GM12878 (cell line): Measurements from ENCODE around the gene RB1. TPM values are rescaled to one million over a fixed set of nuclear protein-coding genes. Genes with fewer than 3 reads are reported as not detected.

Source experiments
- ATAC-seq: fragments of 200-7000 bp; cut with Tn5 transposase; 3 replicates; pipeline ENCODE4 v1.9.1; 2020; ENCODE audit warnings: mild to moderate bottlenecking, moderate library complexity
- BruUV-seq: library from RNA; stranded (reverse); fragments of 400-500 nt; replicated peaks from 2 replicates; lab custom pipeline; 2021; lab: Mats Ljungman, UMichigan
- CTCF ChIA-PET: fragments of 300-600 bp; sonication (Branson Sonifier 250); formaldehyde crosslinking; extraction: SDS; loops from one replicate; lab custom pipeline; 2021; ENCODE audit warnings: inconsistent platforms; lab: Yijun Ruan, JAX
- POLR2A ChIA-PET: fragments of 350-600 bp; formaldehyde crosslinking; extraction: SDS; loops from one replicate; lab custom pipeline; 2021; ENCODE audit warnings: inconsistent platforms; lab: Charles Lee
- RAD21 ChIA-PET: fragments of 300-600 bp; sonication (Branson Sonifier 250); formaldehyde crosslinking; loops from one replicate; lab custom pipeline; 2023; ENCODE audit warnings: antibody characterized with exemption; ENCODE audit not compliant: unreplicated experiment; lab: Charles Lee
- SMC1A ChIA-PET: fragments of 300-600 bp; sonication (Branson Sonifier 250); formaldehyde crosslinking; loops from one replicate; lab custom pipeline; 2023; ENCODE audit not compliant: unreplicated experiment, uncharacterized antibody; lab: Charles Lee
- DNase-seq: peaks from one replicate; pipeline ENCODE4 v3.0.0-alpha.2; 2011; ENCODE audit warnings: low read depth, low spot score
- FAIRE-seq: peaks from 3 replicates; lab custom pipeline; 2011; peaks lifted over from hg19 to GRCh38; lab: Jason Lieb, UNC
- H2AFZ ChIP-seq: 2 replicates; pipeline ENCODE4 v1.6.0; 2011; ENCODE audit warnings: low read depth, low read length, control low read depth; ENCODE audit not compliant: control insufficient read depth
- H3K27ac ChIP-seq: 2 replicates; pipeline ENCODE4 v1.5.1; 2011; ENCODE audit warnings: control low read depth; ENCODE audit not compliant: control insufficient read depth, insufficient read depth
- H3K27me3 ChIP-seq, 2 experiments: replicated peaks in 1 of 2; 2 replicates each; pipeline versions ENCODE4 v1.6.0 to v1.6.1; 2011; ENCODE audit warnings: low read length in 1 of 2; ENCODE audit not compliant: control insufficient read depth in 2 of 2, insufficient read depth in 2 of 2
- H3K36me3 ChIP-seq, 2 experiments: 2 replicates each; pipeline ENCODE4 v1.5.1; 2011; ENCODE audit warnings: low read length in 1 of 2; ENCODE audit not compliant: control insufficient read depth in 2 of 2, insufficient read depth in 2 of 2
- H3K4me1 ChIP-seq: 2 replicates; pipeline ENCODE4 v1.6.1; 2011; ENCODE audit warnings: mild to moderate bottlenecking, low read length, moderate library complexity, mixed read lengths; ENCODE audit not compliant: control insufficient read depth, insufficient read depth
- H3K4me2 ChIP-seq: 2 replicates; pipeline ENCODE4 v1.6.0; 2011; ENCODE audit warnings: control low read depth; ENCODE audit not compliant: control insufficient read depth, insufficient read depth
- H3K4me3 ChIP-seq: fragments of 200-600 bp; sonication (generic); 2 replicates; pipeline ENCODE4 v1.5.1; 2016
- H3K79me2 ChIP-seq: 2 replicates; pipeline ENCODE4 v1.6.0; 2011; ENCODE audit warnings: low read length; ENCODE audit not compliant: control insufficient read depth, insufficient read depth
- H3K9ac ChIP-seq: 2 replicates; pipeline ENCODE4 v1.8.0; 2011; ENCODE audit warnings: low read length, control low read depth, mixed read lengths; ENCODE audit not compliant: control insufficient read depth, insufficient read depth
- H3K9me3 ChIP-seq: replicated peaks from 3 replicates; pipeline ENCODE4 v1.5.1; 2011; ENCODE audit warnings: mild to moderate bottlenecking, low read length; ENCODE audit not compliant: control insufficient read depth, insufficient read depth
- H4K20me1 ChIP-seq: 2 replicates; pipeline ENCODE4 v1.6.0; 2011; ENCODE audit not compliant: control insufficient read depth, insufficient read depth
- ASH2L ChIP-seq: fragments of 300-600, 200-600 bp; sonication (generic); IDR thresholded peaks from 2 replicates; pipeline ENCODE4 v1.6.1; 2017; ENCODE audit warnings: low read depth, mild to moderate bottlenecking, borderline replicate concordance
- CEBPB ChIP-seq, 2 experiments: fragments of 150-350 bp in 1 of 2; IDR thresholded peaks; 2 replicates each; pipeline ENCODE4 v1.6.1; 2012 to 2014; ENCODE audit warnings: low read depth in 2 of 2, low read length in 2 of 2, borderline replicate concordance in 1 of 2, inconsistent platforms in 1 of 2
- CHD1 ChIP-seq: IDR thresholded peaks from 2 replicates; pipeline ENCODE4 v1.6.1; 2012; ENCODE audit warnings: low read depth, low read length, improper control_type of control experiment
- EED ChIP-seq: sonication (generic); IDR thresholded peaks from 2 replicates; pipeline ENCODE4 v1.6.1; 2016; ENCODE audit warnings: antibody characterized with exemption, low read depth
- LARP7 ChIP-seq: fragments of 450-650 bp; IDR thresholded peaks from 2 replicates; pipeline ENCODE4 v1.6.1; 2017; ENCODE audit warnings: mild to moderate bottlenecking
- MTA2 ChIP-seq: fragments of 450-650 bp; IDR thresholded peaks from 2 replicates; pipeline ENCODE4 v1.6.1; 2016; ENCODE audit warnings: low read depth, mild to moderate bottlenecking, moderate library complexity
- MYB ChIP-seq: fragments of 150-350 bp; IDR thresholded peaks from 2 replicates; pipeline ENCODE4 v1.6.1; 2014; ENCODE audit warnings: mild to moderate bottlenecking, low read depth, low read length, borderline replicate concordance
- PAX5 ChIP-seq: IDR thresholded peaks from 2 replicates; pipeline ENCODE4 v1.6.1; 2011; ENCODE audit warnings: low read depth, low read length, borderline replicate concordance
- POLR2AphosphoS2 ChIP-seq: IDR thresholded peaks from 2 replicates; pipeline ENCODE4 v1.6.1; 2011; ENCODE audit warnings: low read depth, mild to moderate bottlenecking, low read length, improper control_type of control experiment, moderate library complexity
- RELA ChIP-seq: fragments of 450-650 bp; IDR thresholded peaks from 2 replicates; pipeline ENCODE4 v1.8.0; 2014; ENCODE audit warnings: borderline replicate concordance; ENCODE audit not compliant: partially characterized antibody
- RFX5 ChIP-seq: IDR thresholded peaks from 2 replicates; pipeline ENCODE4 v1.6.1; 2011; ENCODE audit warnings: low read depth, low read length, improper control_type of control experiment
- SMAD5 ChIP-seq: IDR thresholded peaks from 2 replicates; pipeline ENCODE4 v1.6.1; 2016; ENCODE audit warnings: antibody characterized with exemption, low read depth
- SRF ChIP-seq, 2 experiments: IDR thresholded peaks; 2 replicates each; pipeline ENCODE4 v1.6.1; 2011; ENCODE audit warnings: low read depth in 2 of 2, low read length in 2 of 2, mild to moderate bottlenecking in 1 of 2, moderate library complexity in 1 of 2
- STAT1 ChIP-seq: fragments of 450-650 bp; conservative IDR thresholded peaks from 2 replicates; pipeline ENCODE4 v1.6.1; 2014; ENCODE audit warnings: antibody characterized with exemption, mild to moderate bottlenecking
- WRNIP1 ChIP-seq: IDR thresholded peaks from 2 replicates; pipeline ENCODE4 v1.6.1; 2011; ENCODE audit warnings: low read depth, low read length, improper control_type of control experiment, borderline replicate concordance
- ZNF207 ChIP-seq: fragments of 450-650 bp; IDR thresholded peaks from 2 replicates; pipeline ENCODE4 v1.6.1; 2014; ENCODE audit warnings: antibody characterized with exemption, mild to moderate bottlenecking, borderline replicate concordance
- ZNF274 ChIP-seq: IDR thresholded peaks from one replicate; pipeline ENCODE4 v1.8.0; 2011; ENCODE audit not compliant: insufficient read length, insufficient read depth
- WGBS: methylation state at CpG from one replicate; pipeline ENCODE4 v1.1.6; 2016; ENCODE audit warnings: low lambda C conversion rate; ENCODE audit not compliant: insufficient replicate concordance, insufficient coverage; ENCODE audit errors: missing lambda C conversion rate; 5-methylcytosine and 5-hydroxymethylcytosine counted together
- in situ Hi-C: fragments of 300-500 bp; cut with MboI; formaldehyde crosslinking; loops from 9 replicates; pipeline ENCODE4 v1.14.3; 2018; ENCODE audit warnings: mixed read lengths
- intact Hi-C: fragments of 100-400 bp; cut with micrococcal nuclease; formaldehyde crosslinking; loops from one replicate; pipeline ENCODE4 v1.14.2; 2022; ENCODE audit not compliant: unreplicated experiment
- polyA plus RNA-seq, 11 experiments: library from polyadenylated mRNA; depleted of rRNA in 4 of 11; unstranded in 6 of 11; stranded (reverse) in 5 of 11; fragments of >200 nt; fragmentation: Nextera tagmentation in 4 of 11; fragmentation: Illumina TruSeq in 1 of 11; extraction: Ambion mirVana in 4 of 11; extraction: Trizol in 1 of 11; gene quantifications; 1 replicate in 1 of 11; 2 replicates in 10 of 11; pipeline versions ENCODE4 v1.2.1 to v1.2.3, GENCODE V29; 2011 to 2016; ENCODE audit warnings: inconsistent platforms in 2 of 11, missing spikeins in 2 of 11, low read depth in 1 of 11
- total RNA-seq, 4 experiments: library from RNA; depleted of rRNA in 3 of 4; stranded (reverse); fragments of >200 nt in 3 of 4; fragmentation: Illumina TruSeq in 1 of 4; extraction: Trizol in 1 of 4; gene quantifications; 2 replicates each; pipeline versions ENCODE4 v1.2.1 to v1.2.3, GENCODE V29; 2013 to 2021
- TF ChIP-seq, protein P1 (sequence below): fragments of 450-650 bp; formaldehyde crosslinking; IDR thresholded peaks from 2 replicates; pipeline ENCODE4 v1.4.0; 2020; ENCODE audit warnings: mild to moderate bottlenecking, moderate library complexity
- TF ChIP-seq, protein P2 (sequence below): fragments of 450-650 bp; IDR thresholded peaks from 2 replicates; pipeline ENCODE4 v1.6.1; 2014; ENCODE audit warnings: mild to moderate bottlenecking

RB1 gene
- total and polyA plus RNA-seq, 10 of the 15 experiments (the other 5 are each of a cell fraction or from before 2014, with no cell fraction given) = 2.8 to 45.0 (median 8.3) TPM

DNA sequence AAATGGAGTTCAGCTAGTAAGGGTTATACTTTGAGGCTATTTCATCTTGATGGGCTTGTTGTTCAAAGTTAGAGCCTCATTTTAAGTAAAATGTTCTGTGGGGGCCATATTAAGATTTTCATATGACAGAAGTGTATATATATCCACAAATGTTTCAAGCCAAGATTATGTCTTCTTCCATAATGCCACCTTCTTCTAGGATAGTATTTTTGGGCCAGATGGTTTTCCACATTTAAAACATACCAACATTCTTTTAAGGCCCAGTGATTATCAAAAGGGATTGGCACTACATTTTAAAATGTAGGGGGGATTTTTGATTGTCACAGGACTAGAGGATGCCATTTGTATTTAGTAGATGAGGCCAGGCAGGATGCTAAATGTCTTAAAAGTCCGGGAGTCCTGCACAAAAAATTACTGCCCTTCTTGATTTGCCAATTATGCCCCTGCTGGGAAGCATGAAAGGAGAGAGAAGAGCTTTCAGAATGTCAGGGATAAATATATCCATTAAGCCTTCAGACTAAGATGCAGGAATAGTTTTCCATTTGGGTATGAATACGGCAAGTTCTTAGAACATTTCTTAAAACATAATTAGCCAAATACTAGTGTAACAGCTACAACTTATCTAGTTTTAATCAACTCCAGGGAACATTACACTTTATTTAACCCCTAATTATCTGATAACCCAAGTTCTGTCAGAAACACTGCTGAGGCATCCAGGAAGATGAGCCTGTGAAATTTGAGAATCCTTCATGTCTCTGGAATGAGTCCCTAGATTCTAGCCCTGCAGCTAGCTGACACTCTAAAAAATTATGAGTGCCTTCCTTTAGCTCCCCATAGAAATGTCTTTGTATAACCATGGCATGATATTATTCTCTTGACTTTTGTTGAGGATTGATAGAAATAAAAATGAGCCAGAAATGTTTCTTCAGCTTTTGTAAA, 36.6 kb upstream of the RB1 start:
- ChIA-PET POLR2A (no interaction called here), CTCF (interaction anchor here (1.3 to 2.0 kb wide), 2 partner anchors 31 to 140 kb away, joined by 3 to 8 read pairs; no protein-coding TSS in a partner anchor), RAD21 (interaction anchor here (1.3 kb wide), 1 partner anchor 313 kb away, joined by 3 read pairs; no protein-coding TSS in a partner anchor), SMC1A (interaction anchor here (1.3 to 2.2 kb wide), 3 partner anchors 16 to 18 kb away, joined by 4 to 6 read pairs (median 5); no protein-coding TSS in a partner anchor)
- Histone ChIP-seq H4K20me1 (no peaks in the 10 kb centered on the region), H3K27me3 (peaks cover 3 to 4% of the 10 kb centered on the region in 2 experiments; a peak in 2 of 4 replicates), H3K9ac (no peak overlapping the region), H2AFZ (no peak overlapping the region), H3K9me3 (no peaks in the 10 kb centered on the region), H3K4me3 (no peak overlapping the region), H3K4me1 (peaks cover 7% of the 10 kb centered on the region), H3K36me3 (no peaks in the 10 kb centered on the region), H3K4me2 (no peak overlapping the region), H3K79me2 (no peaks in the 10 kb centered on the region), H3K27ac (no peak overlapping the region)
- FAIRE-seq = no peak
- in situ Hi-C loops (no loop called here), intact Hi-C loops (no loop called here)
- 73% methylated on average over 2 of the region's 2 CpGs for WGBS
- DNase-seq = no peak
- BruUV-seq = no TSS peak
- ATAC-seq = no peak
- TF ChIP-seq MYB (no peak), PAX5 (no peak), MTA2 (no peak), SMAD5 (no peak), CEBPB (IDR thresholded peaks at IDR 0.05; ENCODE audit: borderline replicate concordance in 1 of 2, low read depth in 2 of 2, low read length in 2 of 2) (no peak), ZNF207 (no peak), POLR2AphosphoS2 (no peak), WRNIP1 (no peak), ZNF274 (no peak), CHD1 (no peak), SRF (IDR thresholded peaks at IDR 0.05; ENCODE audit: low read depth in 2 of 2, low read length in 2 of 2) (no peak), ASH2L (no peak), LARP7 (no peak), STAT1 (no peak), RFX5 (no peak), RELA (no peak), EED (no peak)
- TF ChIP-seq, protein P1, sequence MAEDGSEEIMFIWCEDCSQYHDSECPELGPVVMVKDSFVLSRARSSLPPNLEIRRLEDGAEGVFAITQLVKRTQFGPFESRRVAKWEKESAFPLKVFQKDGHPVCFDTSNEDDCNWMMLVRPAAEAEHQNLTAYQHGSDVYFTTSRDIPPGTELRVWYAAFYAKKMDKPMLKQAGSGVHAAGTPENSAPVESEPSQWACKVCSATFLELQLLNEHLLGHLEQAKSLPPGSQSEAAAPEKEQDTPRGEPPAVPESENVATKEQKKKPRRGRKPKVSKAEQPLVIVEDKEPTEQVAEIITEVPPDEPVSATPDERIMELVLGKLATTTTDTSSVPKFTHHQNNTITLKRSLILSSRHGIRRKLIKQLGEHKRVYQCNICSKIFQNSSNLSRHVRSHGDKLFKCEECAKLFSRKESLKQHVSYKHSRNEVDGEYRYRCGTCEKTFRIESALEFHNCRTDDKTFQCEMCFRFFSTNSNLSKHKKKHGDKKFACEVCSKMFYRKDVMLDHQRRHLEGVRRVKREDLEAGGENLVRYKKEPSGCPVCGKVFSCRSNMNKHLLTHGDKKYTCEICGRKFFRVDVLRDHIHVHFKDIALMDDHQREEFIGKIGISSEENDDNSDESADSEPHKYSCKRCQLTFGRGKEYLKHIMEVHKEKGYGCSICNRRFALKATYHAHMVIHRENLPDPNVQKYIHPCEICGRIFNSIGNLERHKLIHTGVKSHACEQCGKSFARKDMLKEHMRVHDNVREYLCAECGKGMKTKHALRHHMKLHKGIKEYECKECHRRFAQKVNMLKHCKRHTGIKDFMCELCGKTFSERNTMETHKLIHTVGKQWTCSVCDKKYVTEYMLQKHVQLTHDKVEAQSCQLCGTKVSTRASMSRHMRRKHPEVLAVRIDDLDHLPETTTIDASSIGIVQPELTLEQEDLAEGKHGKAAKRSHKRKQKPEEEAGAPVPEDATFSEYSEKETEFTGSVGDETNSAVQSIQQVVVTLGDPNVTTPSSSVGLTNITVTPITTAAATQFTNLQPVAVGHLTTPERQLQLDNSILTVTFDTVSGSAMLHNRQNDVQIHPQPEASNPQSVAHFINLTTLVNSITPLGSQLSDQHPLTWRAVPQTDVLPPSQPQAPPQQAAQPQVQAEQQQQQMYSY (CRISPR knock-in tag) = no peak
- TF ChIP-seq, protein P2, sequence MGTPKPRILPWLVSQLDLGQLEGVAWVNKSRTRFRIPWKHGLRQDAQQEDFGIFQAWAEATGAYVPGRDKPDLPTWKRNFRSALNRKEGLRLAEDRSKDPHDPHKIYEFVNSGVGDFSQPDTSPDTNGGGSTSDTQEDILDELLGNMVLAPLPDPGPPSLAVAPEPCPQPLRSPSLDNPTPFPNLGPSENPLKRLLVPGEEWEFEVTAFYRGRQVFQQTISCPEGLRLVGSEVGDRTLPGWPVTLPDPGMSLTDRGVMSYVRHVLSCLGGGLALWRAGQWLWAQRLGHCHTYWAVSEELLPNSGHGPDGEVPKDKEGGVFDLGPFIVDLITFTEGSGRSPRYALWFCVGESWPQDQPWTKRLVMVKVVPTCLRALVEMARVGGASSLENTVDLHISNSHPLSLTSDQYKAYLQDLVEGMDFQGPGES = no peak
